Neural crest cell (in vitro differentiated cells): ENCODE results near the gene CHPT1. TPM values are rescaled to one million over a fixed set of nuclear protein-coding genes. Genes with fewer than 3 reads are reported as not detected.

Source experiments
- DNase-seq: peaks from one replicate; pipeline ENCODE4 v3.0.0; 2021; ENCODE audit warnings: low read depth, mixed read lengths, low spot score
- H3K27ac Mint-ChIP-seq: one replicate; pipeline ENCODE4 v1.8.0; 2021; ENCODE audit warnings: mild to moderate bottlenecking, mixed read lengths; ENCODE audit not compliant: unreplicated experiment
- H3K27me3 Mint-ChIP-seq: 2 replicates; pipeline ENCODE4 v1.8.0; 2021; ENCODE audit warnings: low read depth, mild to moderate bottlenecking, mixed read lengths
- H3K36me3 Mint-ChIP-seq: 2 replicates; pipeline ENCODE4 v1.8.0; 2021; ENCODE audit warnings: low read depth, mild to moderate bottlenecking, mixed read lengths
- H3K4me1 Mint-ChIP-seq: 2 replicates; pipeline ENCODE4 v1.8.0; 2021; ENCODE audit warnings: mixed read lengths
- H3K4me3 Mint-ChIP-seq: one replicate; pipeline ENCODE4 v1.8.0; 2021; ENCODE audit warnings: mild to moderate bottlenecking, mixed read lengths
- H3K9me3 Mint-ChIP-seq: 2 replicates; pipeline ENCODE4 v1.8.0; 2021; ENCODE audit warnings: mixed read lengths
- CTCF ChIP-seq: fragments of 200-600 bp; sonication (generic); conservative IDR thresholded peaks from 2 replicates; pipeline ENCODE4 v1.5.0; 2021; ENCODE audit warnings: antibody characterized with exemption, mild to moderate bottlenecking
- total RNA-seq: library from RNA; stranded (reverse); gene quantifications from 2 replicates; pipeline ENCODE4 v1.2.1, GENCODE V29; 2021

CHPT1 gene
- total RNA-seq, 1 donor from 2014 or later = 20.7 TPM

DNA sequence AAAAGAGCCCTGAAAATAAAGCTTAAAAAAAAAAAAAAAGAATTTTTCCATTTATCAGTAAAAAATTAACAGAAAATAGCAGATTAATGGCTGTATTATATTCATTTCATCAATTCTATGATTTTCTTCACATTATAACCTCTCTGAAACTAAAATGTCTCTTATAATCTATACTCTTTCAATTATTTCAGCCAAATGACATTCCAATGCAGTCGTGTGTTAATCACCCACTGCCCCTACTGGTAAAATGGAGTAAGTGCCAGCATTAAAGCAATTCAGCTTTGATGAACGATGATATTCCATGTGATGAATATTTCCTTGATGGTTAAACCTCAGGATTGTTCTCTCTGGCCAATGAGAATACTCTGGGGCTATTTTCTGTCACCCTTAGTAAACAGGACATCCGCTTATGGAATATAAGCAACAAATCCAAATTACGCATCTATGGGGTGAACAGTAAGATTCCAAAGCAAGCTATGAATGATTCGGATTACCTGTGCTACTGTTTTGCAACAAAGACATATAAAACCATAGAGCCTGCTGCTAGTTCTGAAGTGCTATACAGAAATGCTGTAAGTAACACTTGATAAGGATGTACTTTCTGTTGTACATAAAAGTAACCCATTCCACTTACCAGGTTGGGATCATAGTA is 62.1 kb downstream of the CHPT1 start:
- Mint-ChIP-seq H3K27me3 (no peaks in the 10 kb centered on the region), H3K27ac (no peak overlapping the region), H3K9me3 (no peaks in the 10 kb centered on the region), H3K4me1 (no peaks in the 10 kb centered on the region), H3K36me3 (peaks cover 3% of the 10 kb centered on the region), H3K4me3 (no peak overlapping the region)
- no peak for DNase-seq
- TF ChIP-seq CTCF = peak; percentile 76

- Mint-ChIP-seq H3K27me3 (no peaks in the 10 kb centered on the region), H3K9me3 (no peaks in the 10 kb centered on the region), H3K4me1 (no peaks in the 10 kb centered on the region), H3K27ac (no peak overlapping the region), H3K4me3 (no peak overlapping the region), H3K36me3 (peaks cover 3% of the 10 kb centered on the region)
- TF ChIP-seq CTCF = no peak
- no peak for DNase-seq
These were observed 63.9 kb downstream of the CHPT1 start for GRCh38 chr12:101761350-101761749.

GRCh38 chr12:101761781-101762180 is 64.3 kb downstream of the CHPT1 start:
- Mint-ChIP-seq H3K4me1 (no peaks in the 10 kb centered on the region), H3K36me3 (peaks cover 3% of the 10 kb centered on the region), H3K9me3 (no peaks in the 10 kb centered on the region), H3K27ac (no peak overlapping the region), H3K27me3 (no peaks in the 10 kb centered on the region), H3K4me3 (no peak overlapping the region)
- TF ChIP-seq CTCF = no peak
- no peak for DNase-seq

- no peaks in the 10 kb centered on the region for H3K9me3 Mint-ChIP-seq
- TF ChIP-seq CTCF = no peak
- no peaks in the 10 kb centered on the region for H3K27me3 Mint-ChIP-seq
- DNase-seq = no peak
- H3K4me1 Mint-ChIP-seq = no peaks in the 10 kb centered on the region
- peaks cover 2% of the 10 kb centered on the region for H3K36me3 Mint-ChIP-seq
- H3K4me3 Mint-ChIP-seq = no peak overlapping the region
- no peak overlapping the region for H3K27ac Mint-ChIP-seq
These were observed 65.9 kb downstream of the CHPT1 start for GRCh38 chr12:101763246-101763931.

DNA sequence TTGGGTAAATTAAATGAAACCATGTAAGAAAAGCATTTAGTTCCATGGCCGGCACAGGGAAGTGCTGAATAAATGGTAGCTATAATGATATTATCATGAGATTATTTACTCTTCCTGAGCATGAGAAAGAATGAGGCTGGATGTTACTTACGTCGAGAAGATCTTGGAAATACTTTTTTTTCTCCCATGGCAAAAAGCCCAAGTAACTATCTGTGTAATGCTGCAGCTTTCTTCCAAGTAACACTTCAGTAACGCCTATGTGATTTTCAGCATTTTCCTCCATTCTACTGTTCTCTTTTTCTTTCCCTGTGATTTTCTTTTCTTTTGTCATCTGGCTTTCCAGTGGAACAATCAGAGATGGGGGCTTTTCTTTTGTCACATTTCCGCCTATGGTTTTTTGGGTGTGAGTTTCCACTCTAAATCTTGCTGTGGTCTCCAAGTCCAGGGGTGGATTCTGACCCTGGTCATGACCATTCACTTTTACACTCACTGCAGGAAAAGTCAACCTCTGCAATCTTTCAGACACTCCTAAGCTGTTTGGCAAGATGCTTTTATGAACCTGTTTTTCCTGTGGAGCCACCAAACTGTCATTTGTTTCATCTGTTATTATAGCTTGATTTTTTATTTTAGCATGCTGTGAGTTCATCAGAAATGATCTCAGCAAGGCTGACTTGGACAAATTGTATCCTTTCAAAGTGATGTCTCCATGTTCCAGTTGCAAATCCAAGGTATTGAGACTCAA is 66.8 kb downstream of the CHPT1 start:
- no peak overlapping the region for H3K27ac Mint-ChIP-seq
- H3K36me3 Mint-ChIP-seq = no peaks in the 10 kb centered on the region
- H3K4me1 Mint-ChIP-seq = no peaks in the 10 kb centered on the region
- H3K9me3 Mint-ChIP-seq = no peaks in the 10 kb centered on the region
- TF ChIP-seq CTCF = no peak
- no peak overlapping the region for H3K4me3 Mint-ChIP-seq
- no peak for DNase-seq
- H3K27me3 Mint-ChIP-seq = no peaks in the 10 kb centered on the region
